Peyer's patch (tissue), 4 donors: ENCODE measurements around the gene N4BP2.

ENCODE experiments used
- CTCF ChIP-seq, 6 experiments: fragments of 450-650 bp in 4 of 6; fragments of 200-600 bp in 2 of 6; sonication (generic) in 1 of 6; IDR thresholded peaks; one replicate each; pipeline ENCODE4 v1.5.1; 2017 to 2019; ENCODE audit warnings: antibody characterized with exemption in 6 of 6, mild to moderate bottlenecking in 3 of 6, moderate library complexity in 1 of 6
- POLR2A ChIP-seq, 2 donors: fragments of 450-650 bp; IDR thresholded peaks; one replicate each; pipeline ENCODE4 v1.5.1; 2017; ENCODE audit warnings: antibody characterized with exemption in 2 of 2, mild to moderate bottlenecking in 2 of 2, moderate library complexity in 2 of 2

GRCh38 chr4:40038977-40039376, 17.7 kb upstream of the N4BP2 start:
- TF ChIP-seq CTCF (IDR thresholded peaks at IDR 0.05) (no peak), POLR2A (IDR thresholded peaks at IDR 0.05) (no peak)
